Activated CD4-positive, alpha-beta memory T cell treated with anti-CD3 and anti-CD28 coated beads, Interleukin-2, amount 10 ng/mL, durations not matched to agents 7 days and 5 days (primary cell): ENCODE results near the gene CDH13. TPM values are rescaled to one million over a fixed set of nuclear protein-coding genes. Genes with fewer than 3 reads are reported as not detected.
A peak's percentile ranks its signal among the peaks of the same experiment; 100 is the strongest.

Source experiments
- CTCF ChIA-PET: fragments of 350-600 bp; sonication (Branson Sonifier 250); formaldehyde crosslinking; loops from one replicate; lab custom pipeline; 2021; ENCODE audit warnings: antibody characterized with exemption, inconsistent platforms; lab: Charles Lee
- POLR2A ChIA-PET: fragments of 350-600 bp; sonication (Branson Sonifier 250); formaldehyde crosslinking; loops from one replicate; lab custom pipeline; 2021; ENCODE audit warnings: antibody characterized with exemption; lab: Charles Lee
- DNase-seq: peaks from one replicate; pipeline ENCODE4 v3.0.0-alpha.2; 2020
- H3K27ac Mint-ChIP-seq: one replicate; pipeline ENCODE4 v1.8.0; 2021; ENCODE audit warnings: mild to moderate bottlenecking, mixed read lengths
- H3K27me3 Mint-ChIP-seq: one replicate; pipeline ENCODE4 v1.8.0; 2021; ENCODE audit warnings: mixed read lengths
- H3K36me3 Mint-ChIP-seq: one replicate; pipeline ENCODE4 v1.8.0; 2021; ENCODE audit warnings: low read depth, mixed read lengths
- H3K4me1 Mint-ChIP-seq: one replicate; pipeline ENCODE4 v1.8.0; 2021; ENCODE audit warnings: mixed read lengths
- H3K4me3 Mint-ChIP-seq: one replicate; pipeline ENCODE4 v1.8.0; 2021; ENCODE audit warnings: mild to moderate bottlenecking, mixed read lengths
- H3K9me3 Mint-ChIP-seq: one replicate; pipeline ENCODE4 v1.8.0; 2021; ENCODE audit warnings: mixed read lengths
- total RNA-seq, 2 experiments: library from RNA; stranded (reverse); gene quantifications; one replicate each; pipeline ENCODE4 v1.2.3, GENCODE V29; 2021

Gene CDH13
- total RNA-seq, 2 experiments from 2014 or later, result not detected

DNA sequence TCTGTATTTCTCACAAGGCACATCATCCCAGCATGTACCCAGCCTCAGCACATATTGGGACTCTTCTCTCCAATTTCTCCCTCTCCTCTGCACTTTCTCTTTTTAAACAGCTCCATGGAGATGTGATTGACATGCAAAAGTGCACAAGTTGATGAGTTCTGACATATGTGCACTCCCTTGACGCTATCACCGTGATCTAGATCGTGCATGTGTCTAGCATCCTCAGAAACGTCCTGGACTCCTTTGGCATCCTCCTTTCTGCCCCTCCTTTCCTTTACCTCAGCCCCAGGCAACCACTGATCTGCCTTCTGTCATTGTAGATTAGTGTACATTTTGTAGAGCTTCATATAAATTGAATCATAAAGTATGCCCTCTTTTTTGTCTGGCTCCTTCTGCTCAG lies 1073.0 kb downstream of the CDH13 start:
- Mint-ChIP-seq H3K27ac (no peak overlapping the region), H3K4me3 (no peak overlapping the region), H3K36me3 (no peaks in the 10 kb centered on the region), H3K27me3 (no peaks in the 10 kb centered on the region), H3K4me1 (no peaks in the 10 kb centered on the region), H3K9me3 (peaks cover 7% of the 10 kb centered on the region)
- ChIA-PET CTCF (no interaction called here), POLR2A (no interaction called here)
- DNase-seq, result no peak

GRCh38 chr16:83700918-83701317 lies 1074.1 kb downstream of the CDH13 start:
- no peak overlapping the region for H3K27ac Mint-ChIP-seq
- DNase-seq, result no peak
- H3K36me3 Mint-ChIP-seq, result no peaks in the 10 kb centered on the region
- H3K4me1 Mint-ChIP-seq, result no peaks in the 10 kb centered on the region
- H3K9me3 Mint-ChIP-seq, result peaks cover 7% of the 10 kb centered on the region
- ChIA-PET POLR2A (no interaction called here), CTCF (no interaction called here)
- no peaks in the 10 kb centered on the region for H3K27me3 Mint-ChIP-seq
- no peak overlapping the region for H3K4me3 Mint-ChIP-seq

- H3K27ac Mint-ChIP-seq, result no peak overlapping the region
- no peak overlapping the region for H3K4me3 Mint-ChIP-seq
- POLR2A ChIA-PET, result no interaction called here
- peak; percentile 30 for DNase-seq
- H3K9me3 Mint-ChIP-seq, result peaks cover 7% of the 10 kb centered on the region
- no peaks in the 10 kb centered on the region for H3K27me3 Mint-ChIP-seq
- H3K4me1 Mint-ChIP-seq, result no peaks in the 10 kb centered on the region
- CTCF ChIA-PET, result no interaction called here
- H3K36me3 Mint-ChIP-seq, result no peaks in the 10 kb centered on the region
Observed at GRCh38 chr16:83701494-83701893, 1074.7 kb downstream of the CDH13 start.

- Mint-ChIP-seq H3K27me3 (no peaks in the 10 kb centered on the region), H3K36me3 (no peaks in the 10 kb centered on the region), H3K27ac (no peak overlapping the region), H3K9me3 (peaks cover 4% of the 10 kb centered on the region), H3K4me3 (no peak overlapping the region), H3K4me1 (no peaks in the 10 kb centered on the region)
- DNase-seq, result no peak
- ChIA-PET POLR2A (no interaction called here), CTCF (no interaction called here)
Observed at GRCh38 chr16:83704656-83705055, 1077.9 kb downstream of the CDH13 start.

GRCh38 chr16:83705856-83706255 lies 1079.1 kb downstream of the CDH13 start:
- Mint-ChIP-seq H3K4me3 (no peak overlapping the region), H3K36me3 (no peaks in the 10 kb centered on the region), H3K27me3 (no peaks in the 10 kb centered on the region), H3K4me1 (no peaks in the 10 kb centered on the region), H3K27ac (no peak overlapping the region), H3K9me3 (no peaks in the 10 kb centered on the region)
- ChIA-PET CTCF (no interaction called here), POLR2A (no interaction called here)
- no peak for DNase-seq

DNA sequence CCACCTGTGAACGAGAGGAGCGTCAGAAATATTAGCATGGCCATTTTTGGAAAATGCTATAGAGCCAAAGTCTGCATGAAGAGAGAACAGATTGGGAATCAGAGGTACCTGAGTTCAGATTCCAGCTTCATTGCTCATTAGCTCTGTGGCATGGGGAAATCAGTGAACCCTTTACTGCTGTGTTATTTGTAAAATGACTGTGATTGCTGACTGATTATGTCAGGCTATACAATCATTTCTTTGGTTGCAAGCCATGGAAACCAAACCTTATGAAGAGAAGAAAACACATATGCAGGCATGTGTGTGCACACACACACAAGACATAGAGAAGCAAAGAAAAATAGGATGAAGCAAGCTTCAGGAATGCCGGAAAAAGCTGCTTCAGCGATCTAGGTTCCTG lies 1079.6 kb downstream of the CDH13 start:
- no peak for DNase-seq
- Mint-ChIP-seq H3K9me3 (no peaks in the 10 kb centered on the region), H3K36me3 (no peaks in the 10 kb centered on the region), H3K4me1 (no peaks in the 10 kb centered on the region), H3K4me3 (no peak overlapping the region), H3K27me3 (no peaks in the 10 kb centered on the region), H3K27ac (no peak overlapping the region)
- CTCF ChIA-PET, result no interaction called here
- POLR2A ChIA-PET, result no interaction called here

DNA sequence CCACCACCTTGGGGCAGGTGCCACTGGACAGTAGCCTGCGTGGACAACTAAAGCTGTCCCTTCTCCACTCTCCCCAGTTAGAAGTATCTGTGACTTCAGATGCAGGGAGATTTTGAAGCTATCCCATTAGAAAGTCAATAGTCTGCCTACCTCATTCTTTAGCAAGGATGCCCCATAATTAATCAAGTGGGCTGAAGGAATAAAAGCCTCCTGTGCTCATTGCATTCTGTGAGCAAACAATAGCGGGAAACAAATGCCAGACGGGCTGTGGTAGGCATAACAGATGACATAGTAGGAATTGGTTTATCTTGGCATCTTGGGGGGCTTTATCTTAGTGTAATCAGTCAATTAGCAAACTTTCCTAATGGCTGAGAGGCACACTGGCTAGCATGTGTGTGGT lies 1084.3 kb downstream of the CDH13 start:
- no peak overlapping the region for H3K4me3 Mint-ChIP-seq

DNA sequence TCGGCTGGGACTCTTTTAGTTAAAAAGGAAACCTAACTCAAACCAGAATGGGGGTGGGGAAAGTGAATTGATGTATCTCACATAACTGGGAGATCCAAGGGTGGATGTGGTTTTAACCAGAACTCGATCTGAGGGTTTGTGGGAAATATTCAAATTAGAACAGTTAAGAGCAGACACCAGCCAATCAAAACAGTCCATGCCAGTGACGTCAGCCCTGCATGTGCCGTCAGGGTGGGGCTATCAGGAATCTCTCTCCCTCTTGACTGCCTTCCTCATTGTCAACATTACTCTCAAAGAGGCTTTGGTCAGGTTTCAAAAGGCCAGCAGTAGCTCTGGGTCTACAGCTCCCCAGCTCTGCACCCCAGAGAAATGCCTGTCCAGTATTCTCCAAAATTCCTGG lies 1086.8 kb downstream of the CDH13 start:
- Mint-ChIP-seq H3K4me3 (no peak overlapping the region), H3K9me3 (no peaks in the 10 kb centered on the region), H3K36me3 (no peaks in the 10 kb centered on the region), H3K4me1 (peaks cover 3% of the 10 kb centered on the region), H3K27ac (no peak overlapping the region), H3K27me3 (no peaks in the 10 kb centered on the region)
- CTCF ChIA-PET, result no interaction called here
- no peak for DNase-seq
- POLR2A ChIA-PET, result no interaction called here

More for the DNA sequence above, 1084.3 kb downstream of the CDH13 start:
- H3K9me3 Mint-ChIP-seq, result no peaks in the 10 kb centered on the region
- H3K27me3 Mint-ChIP-seq, result no peaks in the 10 kb centered on the region
- DNase-seq, result no peak
- peaks cover 3% of the 10 kb centered on the region for H3K4me1 Mint-ChIP-seq
- no peak overlapping the region for H3K27ac Mint-ChIP-seq
- ChIA-PET CTCF (no interaction called here), POLR2A (no interaction called here)
- H3K36me3 Mint-ChIP-seq, result no peaks in the 10 kb centered on the region

GRCh38 chr16:83714286-83714685 lies 1087.5 kb downstream of the CDH13 start:
- no peak for DNase-seq
- Mint-ChIP-seq H3K9me3 (no peaks in the 10 kb centered on the region), H3K4me1 (peaks cover 3% of the 10 kb centered on the region), H3K36me3 (no peaks in the 10 kb centered on the region), H3K27ac (no peak overlapping the region), H3K4me3 (no peak overlapping the region), H3K27me3 (no peaks in the 10 kb centered on the region)
- CTCF ChIA-PET, result no interaction called here
- POLR2A ChIA-PET, result no interaction called here

- no peak for DNase-seq
- ChIA-PET POLR2A (no interaction called here), CTCF (no interaction called here)
- no peak overlapping the region for H3K4me3 Mint-ChIP-seq
- no peak overlapping the region for H3K27ac Mint-ChIP-seq
- peaks cover 3% of the 10 kb centered on the region for H3K4me1 Mint-ChIP-seq
- no peaks in the 10 kb centered on the region for H3K27me3 Mint-ChIP-seq
- no peaks in the 10 kb centered on the region for H3K36me3 Mint-ChIP-seq
- no peaks in the 10 kb centered on the region for H3K9me3 Mint-ChIP-seq
Observed at GRCh38 chr16:83715217-83715920, 1088.6 kb downstream of the CDH13 start.

DNA sequence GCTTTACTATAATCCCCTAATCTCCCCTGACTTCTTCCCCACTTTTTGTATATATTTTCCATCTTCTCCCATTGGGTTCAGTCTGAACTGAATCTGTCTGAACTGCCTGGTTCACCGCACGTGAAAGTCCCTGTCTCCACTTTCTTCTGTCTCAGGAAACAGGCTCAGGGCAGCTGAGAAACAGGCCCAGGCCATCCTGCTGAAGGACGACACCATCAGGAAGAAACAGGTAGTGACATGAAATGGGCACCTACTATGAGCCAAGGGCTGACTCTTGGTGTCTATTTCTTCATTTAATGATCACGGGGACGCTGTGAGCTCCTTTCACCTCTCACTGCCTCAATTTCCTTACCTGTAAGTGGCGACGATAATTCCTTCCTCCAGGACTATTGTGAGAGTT lies 1090.5 kb downstream of the CDH13 start:
- Mint-ChIP-seq H3K9me3 (no peaks in the 10 kb centered on the region), H3K27me3 (no peaks in the 10 kb centered on the region), H3K36me3 (no peaks in the 10 kb centered on the region), H3K4me1 (peaks cover 3% of the 10 kb centered on the region), H3K27ac (no peak overlapping the region), H3K4me3 (no peak overlapping the region)
- ChIA-PET POLR2A (no interaction called here), CTCF (no interaction called here)
- DNase-seq, result no peak

DNA sequence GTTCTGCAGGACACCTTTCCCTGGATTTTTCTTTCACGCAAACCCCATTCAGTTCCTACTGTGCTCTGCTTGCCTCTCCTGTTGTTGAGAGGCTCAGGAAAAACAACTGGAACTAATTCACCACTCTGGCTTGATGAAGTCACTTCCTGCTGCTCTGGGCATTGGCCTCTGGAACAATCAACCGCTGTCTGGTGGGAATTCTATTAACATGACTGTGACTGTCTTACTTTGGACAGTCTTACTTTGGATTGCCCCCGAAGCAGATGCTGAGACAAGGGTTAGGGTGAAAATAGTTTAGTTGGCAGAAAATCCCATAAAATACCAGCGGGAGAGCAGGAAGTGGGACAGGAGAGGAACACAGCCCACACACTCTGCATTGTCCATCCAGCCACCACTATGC lies 1091.0 kb downstream of the CDH13 start:
- Mint-ChIP-seq H3K4me1 (peaks cover 3% of the 10 kb centered on the region), H3K9me3 (no peaks in the 10 kb centered on the region), H3K4me3 (no peak overlapping the region), H3K27me3 (no peaks in the 10 kb centered on the region), H3K27ac (no peak overlapping the region), H3K36me3 (no peaks in the 10 kb centered on the region)
- ChIA-PET POLR2A (no interaction called here), CTCF (no interaction called here)
- no peak for DNase-seq

DNA sequence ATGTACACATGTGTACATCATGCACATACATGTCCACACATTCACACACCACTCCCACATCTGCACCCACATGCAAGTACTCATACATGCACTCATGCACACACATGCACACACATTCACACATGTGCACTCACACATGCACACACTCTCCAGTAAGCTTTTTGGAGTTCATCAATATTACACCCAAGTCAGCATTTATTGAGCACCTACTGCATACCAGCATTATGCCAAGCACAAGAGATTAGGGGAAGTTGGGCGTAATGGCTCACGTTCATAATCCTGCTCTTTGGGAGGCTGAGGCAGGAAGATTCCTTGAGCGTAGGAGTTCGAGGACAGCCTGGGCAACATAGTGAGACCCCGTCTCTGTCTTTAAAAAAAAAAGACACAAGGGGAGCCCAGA lies 1093.4 kb downstream of the CDH13 start:
- POLR2A ChIA-PET, result no interaction called here

GRCh38 chr16:83720981-83721380 lies 1094.2 kb downstream of the CDH13 start:
- DNase-seq, result no peak
- H3K36me3 Mint-ChIP-seq, result no peaks in the 10 kb centered on the region
- no peak overlapping the region for H3K27ac Mint-ChIP-seq
- H3K4me3 Mint-ChIP-seq, result no peak overlapping the region
- peaks cover 3% of the 10 kb centered on the region for H3K9me3 Mint-ChIP-seq
- CTCF ChIA-PET, result no interaction called here
- POLR2A ChIA-PET, result no interaction called here
- no peaks in the 10 kb centered on the region for H3K4me1 Mint-ChIP-seq
- H3K27me3 Mint-ChIP-seq, result no peaks in the 10 kb centered on the region

More for the DNA sequence above, 1093.4 kb downstream of the CDH13 start:
- no peaks in the 10 kb centered on the region for H3K4me1 Mint-ChIP-seq
- no peak overlapping the region for H3K27ac Mint-ChIP-seq
- H3K27me3 Mint-ChIP-seq, result no peaks in the 10 kb centered on the region
- CTCF ChIA-PET, result no interaction called here
- peaks cover 3% of the 10 kb centered on the region for H3K9me3 Mint-ChIP-seq
- H3K4me3 Mint-ChIP-seq, result no peak overlapping the region
- DNase-seq, result no peak
- H3K36me3 Mint-ChIP-seq, result no peaks in the 10 kb centered on the region
